Raji (cell line): ENCODE results near the gene PHF1.

ENCODE experiments used
- POLR2A ChIP-seq: IDR thresholded peaks from 2 replicates; pipeline ENCODE4 v1.6.1; 2011; ENCODE audit warnings: low read depth, low read length, control low read depth; ENCODE audit not compliant: insufficient read depth

The PHF1 gene

DNA sequence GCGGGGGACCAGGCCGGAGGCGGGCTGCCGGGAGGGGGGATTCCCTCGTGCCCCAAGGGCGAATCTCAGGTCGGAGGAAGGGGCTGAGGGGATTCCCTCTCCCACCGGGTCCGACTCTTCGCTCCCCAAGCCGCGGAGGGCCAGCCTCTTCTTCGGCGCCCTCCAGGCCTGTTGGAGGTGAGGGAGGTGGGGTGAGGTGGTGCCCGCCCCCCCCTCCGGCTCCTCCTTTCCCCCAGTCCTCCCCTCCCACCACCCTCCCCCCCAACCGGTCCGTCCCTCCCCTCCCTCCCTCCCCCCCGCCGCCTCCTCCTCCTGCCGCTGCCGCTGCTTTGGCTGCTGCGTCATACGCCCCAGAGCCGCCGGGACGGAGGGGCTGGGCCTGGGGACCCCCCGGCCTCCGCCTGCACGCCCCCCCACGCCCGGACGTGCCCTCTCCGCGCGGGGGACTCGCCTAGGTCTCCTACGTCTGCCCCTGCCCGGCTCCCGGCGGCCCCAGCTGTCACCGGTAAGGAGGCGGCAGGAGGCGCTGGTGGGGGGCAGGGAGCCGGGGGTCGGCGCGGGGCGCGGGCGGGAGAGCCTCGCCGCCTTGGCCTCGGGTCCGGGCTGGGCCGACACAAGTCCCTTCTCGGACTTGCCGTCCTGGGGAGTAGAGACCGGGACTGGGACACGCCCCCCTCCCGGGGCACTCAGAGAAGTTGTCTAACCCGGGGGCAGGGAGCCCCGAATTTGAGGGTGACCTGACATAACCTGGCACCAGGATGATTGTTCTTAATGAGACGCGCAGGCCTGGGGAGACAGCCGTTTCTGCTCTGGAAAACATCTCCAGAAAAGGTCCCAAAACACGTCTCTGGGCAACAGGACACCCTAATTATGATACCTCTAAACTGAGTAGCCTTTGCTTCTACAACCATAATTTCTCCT lies at the start of gene PHF1:
PHF1 (plus strand) TSS at position 304 of the 921 bp plus-strand sequence. CDS start 1,250 bp downstream, outside the sequence.
- TF ChIP-seq POLR2A = peak; percentile 43; the same call in 1 of the 2 replicates

DNA sequence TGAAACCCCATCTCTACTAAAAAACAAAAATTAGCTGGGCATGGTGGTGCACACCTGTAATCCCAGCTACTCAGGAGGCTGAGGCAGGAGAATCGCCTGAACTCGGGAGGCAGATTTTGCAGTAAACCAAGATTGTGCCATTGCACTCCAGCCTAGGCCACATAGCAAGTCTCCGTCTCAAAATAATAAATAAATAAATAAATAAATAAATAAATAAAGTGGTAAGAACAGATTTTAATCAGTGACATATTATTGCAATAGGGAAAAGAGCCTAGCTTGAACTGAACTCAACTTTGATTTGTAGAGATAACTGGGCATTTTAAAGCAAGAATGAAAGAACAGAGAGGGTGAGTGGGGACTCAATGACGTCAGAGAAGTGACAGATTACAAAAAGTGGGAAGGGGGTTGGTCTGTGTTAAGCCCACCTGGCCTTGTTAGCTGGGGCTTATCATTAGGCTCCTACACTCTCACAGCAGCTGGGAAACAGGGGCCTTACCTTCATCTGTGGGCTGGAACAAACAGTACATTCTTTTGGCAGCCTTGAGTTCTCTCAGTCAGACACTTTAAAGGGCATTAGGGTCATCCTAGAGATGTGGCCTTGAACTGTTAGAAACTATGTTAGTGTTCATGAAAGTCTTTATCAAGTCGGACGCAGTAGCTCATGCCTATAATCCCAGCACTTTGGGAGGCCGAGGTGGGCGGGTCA lies 43.7 kb upstream of the PHF1 start:
- TF ChIP-seq POLR2A = no peak

DNA sequence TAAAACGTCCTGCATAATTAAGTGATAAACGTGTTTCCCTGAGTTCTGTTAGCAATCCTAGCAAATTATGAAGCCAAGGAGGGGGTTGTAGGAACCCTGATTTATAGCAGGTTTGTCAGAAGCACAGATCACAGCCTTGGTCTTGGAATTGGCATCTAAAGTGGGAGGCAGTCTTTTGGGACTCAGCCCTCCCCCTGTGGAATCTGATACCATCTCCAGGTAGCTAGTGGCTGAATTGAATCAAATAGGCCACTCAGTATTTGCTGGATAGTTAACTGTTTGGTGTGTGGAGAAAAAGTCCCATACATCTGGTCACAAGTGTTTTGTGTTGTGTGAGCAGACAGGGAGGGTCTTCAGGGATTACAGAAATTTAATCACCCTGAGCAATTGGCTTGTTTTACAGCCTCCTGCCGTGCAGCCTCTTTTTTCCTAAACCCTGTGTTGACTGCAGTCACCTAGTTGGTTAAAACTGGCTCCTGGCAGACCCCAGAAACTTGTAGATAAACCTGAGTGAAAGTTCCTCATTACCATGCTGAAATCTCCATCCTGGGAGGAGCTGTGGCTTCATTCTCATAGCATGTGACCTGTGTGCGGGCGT lies 38.2 kb upstream of the PHF1 start:
- no peak for TF ChIP-seq POLR2A

DNA sequence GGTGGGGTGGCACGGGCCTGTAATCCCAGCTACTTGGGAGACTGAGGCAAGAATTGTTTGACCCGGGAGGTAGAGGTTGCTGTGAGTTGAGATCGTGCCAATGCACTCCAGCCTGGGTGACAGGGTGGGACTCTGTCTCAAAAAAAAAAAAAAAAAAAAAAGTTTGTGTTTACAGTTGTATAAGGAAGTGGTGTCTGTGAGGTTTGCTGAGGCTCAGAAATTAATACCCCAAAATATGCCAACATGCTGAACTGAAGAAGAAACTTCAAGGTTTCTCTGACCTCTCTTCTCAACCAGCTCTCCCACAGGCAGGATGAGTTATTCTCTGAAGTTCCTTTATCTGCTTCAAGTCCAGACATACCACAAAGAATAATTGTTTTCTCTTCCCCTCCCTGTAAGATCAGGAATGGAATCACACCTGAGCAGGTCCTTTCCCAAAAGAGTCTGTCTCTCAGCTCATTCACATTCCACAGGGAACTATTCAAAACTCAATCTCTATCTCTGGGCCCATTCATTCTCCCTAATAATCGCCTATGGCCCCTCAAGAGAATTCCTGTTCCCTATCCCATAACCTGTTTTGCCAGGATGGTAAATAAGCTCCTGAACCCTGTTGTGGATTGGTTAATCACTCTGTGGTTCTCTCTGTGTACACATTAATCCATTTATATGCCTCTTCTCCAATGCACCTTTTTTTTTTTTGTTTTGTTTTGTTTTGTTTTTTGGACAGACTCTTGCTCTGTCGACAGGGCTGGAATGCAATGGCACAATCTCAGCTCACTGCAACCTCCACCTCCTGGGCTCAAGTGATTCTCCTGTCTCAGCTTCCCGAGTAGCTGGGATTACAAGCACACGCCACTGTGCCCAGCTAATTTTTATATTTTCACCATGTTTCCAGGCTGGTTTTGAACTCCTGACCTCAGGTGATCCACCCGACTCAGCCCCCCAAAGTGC lies 36.6 kb upstream of the PHF1 start:
- TF ChIP-seq POLR2A = no peak

DNA sequence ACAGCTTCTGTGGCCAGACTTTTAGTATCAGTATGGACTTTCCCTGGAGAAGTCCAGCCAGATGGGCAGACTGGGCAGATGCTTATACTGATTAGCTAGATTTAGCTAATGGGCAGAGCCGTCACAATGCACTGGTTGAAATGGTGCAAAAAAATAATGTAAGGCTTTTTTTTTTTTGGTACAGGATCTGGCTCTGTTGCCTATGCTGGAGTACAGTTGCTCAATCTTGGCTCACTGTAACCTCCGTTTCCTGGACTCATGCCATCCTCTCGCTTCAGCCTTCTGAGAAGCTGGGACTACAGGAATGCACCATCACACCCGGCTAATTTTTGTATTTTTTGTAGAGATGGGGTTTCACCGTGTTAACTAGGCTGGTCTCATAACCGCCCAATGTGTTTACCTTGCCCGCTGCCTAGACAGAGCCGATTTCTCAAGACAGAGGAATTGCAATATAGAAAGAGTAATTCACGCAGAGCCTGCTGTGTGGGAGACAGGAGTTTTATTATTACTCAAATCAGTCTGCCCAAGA lies 35.6 kb upstream of the PHF1 start:
- no peak for TF ChIP-seq POLR2A

DNA sequence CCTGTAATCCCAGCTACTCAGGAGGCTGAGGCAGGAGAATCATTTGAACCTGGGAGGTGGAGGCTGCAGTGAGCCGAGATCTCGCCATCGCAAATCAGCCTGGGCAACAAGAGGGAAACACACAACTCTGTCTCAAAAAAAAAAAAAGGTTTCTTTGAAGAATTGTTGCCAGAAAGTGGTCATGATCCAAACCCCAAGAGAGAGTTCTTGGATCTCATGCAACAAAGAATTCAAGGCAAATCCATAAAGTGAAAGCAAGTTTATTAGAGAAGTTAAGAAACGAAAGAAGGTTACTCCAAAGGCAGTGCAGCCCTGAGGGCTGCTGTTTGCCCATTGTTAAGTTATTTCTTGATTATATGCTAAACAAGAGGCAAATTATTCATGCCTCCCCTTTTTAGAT lies 33.6 kb upstream of the PHF1 start:
- TF ChIP-seq POLR2A = no peak

DNA sequence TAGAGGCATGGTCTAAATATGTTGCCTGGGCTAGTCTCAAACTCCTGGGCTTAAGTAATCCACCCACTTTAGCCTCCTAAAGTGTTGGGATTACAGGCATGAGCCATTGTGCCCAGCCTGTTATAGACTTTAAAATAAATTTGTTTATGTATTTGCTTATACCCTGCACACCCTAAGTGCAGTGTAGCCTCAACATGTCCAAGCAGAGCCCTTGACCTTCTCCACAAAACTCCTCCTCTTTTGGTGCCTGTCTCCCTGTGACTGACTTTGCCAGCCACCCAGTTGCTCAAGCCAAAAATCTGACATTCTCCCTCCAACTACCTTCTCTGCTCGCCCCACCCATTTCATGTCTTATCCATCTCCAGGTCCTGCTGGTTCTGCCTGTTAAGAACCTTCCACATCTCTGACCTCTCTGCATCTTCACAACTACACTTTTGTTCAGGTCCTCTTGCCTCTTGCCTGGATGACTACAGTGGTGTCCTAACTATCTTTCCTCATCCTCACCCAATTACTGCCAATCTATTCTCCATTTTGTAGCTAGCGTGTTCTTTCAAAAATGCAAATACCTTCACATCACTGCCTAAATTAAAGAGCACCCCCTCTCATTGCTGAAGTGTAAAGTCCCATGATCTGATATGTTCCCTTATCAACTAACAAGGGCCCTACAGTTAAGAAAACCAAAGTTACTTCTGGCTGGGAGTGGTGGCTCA lies 30.4 kb upstream of the PHF1 start:
- TF ChIP-seq POLR2A = no peak

DNA sequence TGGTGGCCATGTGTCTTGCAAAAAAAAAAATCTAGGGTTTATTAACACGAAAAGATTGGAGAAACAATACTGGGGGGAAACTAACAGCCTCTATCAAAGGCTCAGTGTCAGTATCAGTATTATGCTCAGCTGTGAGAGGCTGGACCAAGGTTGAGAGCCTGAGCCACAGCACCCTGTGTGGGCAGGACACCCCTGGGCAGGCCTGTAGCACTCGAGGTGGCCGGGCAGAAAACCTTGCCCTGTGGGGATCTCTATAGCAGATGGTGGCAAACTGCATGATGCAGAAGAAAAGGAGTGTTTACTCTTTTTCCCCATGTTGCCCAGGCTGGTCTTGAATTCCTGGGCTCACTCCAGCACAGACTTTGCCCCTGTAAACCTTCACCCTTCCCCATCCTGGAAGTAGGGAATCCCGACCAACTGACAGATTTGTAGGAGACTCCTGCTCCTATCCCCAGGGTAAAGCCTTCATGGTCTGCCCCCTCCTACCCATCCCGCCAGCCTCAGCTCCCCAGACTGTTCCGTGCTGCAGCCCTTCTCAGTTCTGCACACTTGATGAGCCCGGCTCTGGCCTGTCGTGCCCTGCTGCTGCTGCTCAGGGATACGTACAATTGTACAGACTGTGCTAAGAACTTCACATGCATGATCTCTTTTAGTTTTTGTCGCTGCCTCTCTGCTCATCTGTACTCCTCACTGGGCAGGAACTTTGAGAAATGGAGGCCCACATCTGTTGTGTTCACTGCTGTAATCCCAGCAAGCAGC lies 27.2 kb upstream of the PHF1 start:
- TF ChIP-seq POLR2A = no peak

DNA sequence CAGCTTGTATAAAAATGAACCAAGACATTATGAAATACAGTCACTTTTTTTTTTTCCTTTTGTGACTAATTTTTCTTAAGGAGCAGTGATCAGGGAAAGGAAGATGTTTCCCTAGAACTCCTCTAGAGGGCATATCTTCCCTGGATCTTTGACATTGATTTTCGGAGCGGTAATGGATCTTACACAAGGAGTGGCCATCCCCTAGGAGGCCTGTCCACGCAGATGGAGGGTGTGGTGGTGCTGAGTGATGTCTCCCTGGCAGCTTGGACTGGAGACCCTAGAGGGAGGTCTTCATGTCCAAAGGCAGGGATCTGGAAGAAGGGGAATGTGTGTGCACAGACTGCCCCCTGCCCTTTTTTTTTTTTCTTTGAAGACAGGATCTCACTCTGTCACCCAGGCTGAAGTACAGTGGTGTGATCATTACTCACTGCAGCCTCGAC lies 26.2 kb upstream of the PHF1 start:
- no peak for TF ChIP-seq POLR2A

DNA sequence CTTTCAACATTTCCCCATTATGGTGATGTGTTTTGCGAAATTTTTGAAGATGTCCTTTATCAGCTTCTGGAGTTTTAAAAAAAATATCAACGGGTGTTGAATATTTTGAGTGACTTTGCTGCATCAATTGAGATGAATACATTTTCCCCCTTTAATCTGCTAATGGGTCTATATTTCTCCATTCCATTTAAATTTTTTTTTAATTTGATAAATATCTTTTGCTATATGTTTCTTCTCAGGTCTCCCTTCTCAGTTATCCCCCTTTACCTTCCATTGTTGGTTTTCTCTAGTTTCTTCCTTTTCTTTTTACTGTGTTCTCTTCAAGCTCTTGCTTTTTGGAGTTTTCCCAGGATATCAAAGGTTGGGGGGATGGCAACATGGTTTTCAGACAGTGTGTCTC lies 20.6 kb upstream of the PHF1 start:
- no peak for TF ChIP-seq POLR2A

DNA sequence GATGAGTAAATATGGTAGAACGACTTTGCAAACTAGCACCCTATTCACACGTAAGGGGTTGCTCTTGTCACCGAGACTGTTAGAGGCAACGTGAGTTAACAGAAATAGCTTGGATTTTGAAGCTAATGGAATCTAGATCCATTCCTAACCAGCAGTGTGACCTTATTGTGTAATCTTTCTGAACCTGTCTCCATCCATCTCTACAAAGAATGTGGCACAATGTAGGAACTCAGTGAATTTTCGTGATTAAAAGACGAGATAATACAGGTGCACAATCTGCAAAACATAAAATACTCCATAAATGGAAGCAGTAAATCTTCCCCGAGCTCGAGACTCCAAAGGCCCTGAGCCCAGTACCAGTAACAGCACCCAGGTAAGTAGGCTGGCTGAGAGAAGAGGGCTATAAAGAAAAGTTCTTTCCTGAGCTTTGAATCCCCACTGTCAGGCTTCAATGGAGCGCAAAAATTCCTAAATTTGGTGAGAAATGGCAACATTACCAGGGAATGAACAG lies 20.0 kb upstream of the PHF1 start:
- TF ChIP-seq POLR2A = no peak

DNA sequence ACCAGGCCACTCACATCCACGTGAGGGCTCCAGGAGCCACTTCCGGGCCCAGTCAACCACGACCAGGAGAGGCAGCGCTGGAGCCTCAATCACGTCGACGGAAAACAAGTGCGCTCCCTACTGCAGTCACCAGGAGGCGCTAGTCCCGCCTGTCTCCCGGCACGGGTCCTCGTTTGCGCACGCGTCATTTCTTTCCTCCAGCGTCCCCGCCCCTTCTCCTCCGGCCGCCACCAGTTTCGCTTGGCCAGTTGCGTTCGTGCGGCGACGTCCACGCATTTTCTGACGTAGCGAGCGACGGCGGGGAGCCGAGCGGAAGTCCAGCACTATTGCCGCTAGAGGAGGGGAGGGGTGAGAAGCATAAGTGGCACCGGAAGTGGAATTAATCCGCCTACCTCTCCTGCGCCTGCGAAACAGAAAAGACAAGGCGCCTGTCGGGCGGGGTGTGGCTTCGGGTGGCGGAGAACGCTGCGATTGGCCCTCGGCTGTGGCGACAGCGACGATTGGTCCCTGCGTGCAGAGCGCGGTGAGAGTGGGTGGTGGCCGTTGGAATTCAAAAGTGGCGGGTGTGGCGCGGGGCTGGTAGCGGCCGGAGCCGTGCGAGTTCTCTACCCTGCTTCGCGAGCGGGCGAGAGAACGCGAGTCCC lies 19.4 kb upstream of the PHF1 start, which contains the start of gene KIFC1:
KIFC1 (plus strand) TSS at position 546 of the 644 bp plus-strand sequence. CDS start 163 bp downstream, outside the sequence.
- TF ChIP-seq POLR2A = peak; percentile 57
